WTC11 (cell line): Measurements from ENCODE around the gene IDH3B. TPM values are rescaled to one million over a fixed set of nuclear protein-coding genes. Genes with fewer than 3 reads are reported as not detected.
A peak's percentile ranks its signal among the peaks of the same experiment; 100 is the strongest.

Experiments
- AR ChIP-seq: fragments of 250-450 bp; sonication (Bioruptor Pico); IDR thresholded peaks from 2 replicates; pipeline ENCODE4 v1.9.0; 2021; ENCODE audit warnings: mild to moderate bottlenecking
- ARID4B ChIP-seq: sonication (generic); formaldehyde crosslinking; IDR thresholded peaks from 2 replicates; pipeline ENCODE4 v1.8.0; 2023; ENCODE audit warnings: missing genetic modification reagents, mild to moderate bottlenecking, borderline replicate concordance
- CDX4 ChIP-seq: fragments of 250-450 bp; sonication (Bioruptor Pico); IDR thresholded peaks from 2 replicates; pipeline ENCODE4 v1.9.0; 2021; ENCODE audit warnings: moderate library complexity, mild to moderate bottlenecking, inconsistent platforms, borderline replicate concordance
- CREB1 ChIP-seq: sonication (generic); formaldehyde crosslinking; IDR thresholded peaks from 2 replicates; pipeline ENCODE4 v1.8.0; 2023; ENCODE audit warnings: mild to moderate bottlenecking, missing genetic modification reagents
- E2F4 ChIP-seq: sonication (generic); formaldehyde crosslinking; IDR thresholded peaks from 2 replicates; pipeline ENCODE4 v1.8.1; 2022; ENCODE audit warnings: low read depth, mild to moderate bottlenecking, moderate library complexity, missing genetic modification reagents, borderline replicate concordance
- E2F5 ChIP-seq: sonication (generic); formaldehyde crosslinking; IDR thresholded peaks from 2 replicates; pipeline ENCODE4 v1.8.1; 2022; ENCODE audit warnings: mild to moderate bottlenecking, moderate library complexity, missing genetic modification reagents
- ELF4 ChIP-seq: sonication (generic); formaldehyde crosslinking; IDR thresholded peaks from 2 replicates; pipeline ENCODE4 v1.8.1; 2022; ENCODE audit warnings: low read depth, mild to moderate bottlenecking, moderate library complexity, missing genetic modification reagents
- ETV6 ChIP-seq: sonication (generic); formaldehyde crosslinking; IDR thresholded peaks from 2 replicates; pipeline ENCODE4 v1.8.1; 2022; ENCODE audit warnings: mild to moderate bottlenecking, missing genetic modification reagents
- FOXK1 ChIP-seq: sonication (generic); formaldehyde crosslinking; IDR thresholded peaks from 2 replicates; pipeline ENCODE4 v1.8.0; 2022; ENCODE audit warnings: mild to moderate bottlenecking, moderate library complexity, missing genetic modification reagents
- HMGA2 ChIP-seq: fragments of 250-450 bp; sonication (Bioruptor Pico); IDR thresholded peaks from 2 replicates; pipeline ENCODE4 v1.4.0; 2021; ENCODE audit warnings: mild to moderate bottlenecking, moderate library complexity
- KAT7 ChIP-seq: sonication (generic); formaldehyde crosslinking; IDR thresholded peaks from 2 replicates; pipeline ENCODE4 v1.8.1; 2023; ENCODE audit warnings: missing genetic modification reagents, mild to moderate bottlenecking, borderline replicate concordance
- MXD4 ChIP-seq: fragments of 250-450 bp; sonication (Bioruptor Pico); IDR thresholded peaks from 2 replicates; pipeline ENCODE4 v1.8.0; 2021; ENCODE audit warnings: mild to moderate bottlenecking, moderate library complexity, borderline replicate concordance
- NFE2L1 ChIP-seq: sonication (generic); formaldehyde crosslinking; IDR thresholded peaks from 2 replicates; pipeline ENCODE4 v1.8.1; 2023; ENCODE audit warnings: missing genetic modification reagents
- NR1H2 ChIP-seq: sonication (generic); formaldehyde crosslinking; IDR thresholded peaks from 2 replicates; pipeline ENCODE4 v1.9.0; 2021; ENCODE audit warnings: mild to moderate bottlenecking, moderate library complexity, missing genetic modification reagents
- OVOL2 ChIP-seq: fragments of 250-450 bp; sonication (Bioruptor Pico); IDR thresholded peaks from 2 replicates; pipeline ENCODE4 v1.9.0; 2021; ENCODE audit warnings: mild to moderate bottlenecking, borderline replicate concordance
- RELA ChIP-seq: sonication (generic); formaldehyde crosslinking; IDR thresholded peaks from 2 replicates; pipeline ENCODE4 v1.8.1; 2022; ENCODE audit warnings: missing genetic modification reagents, mild to moderate bottlenecking, borderline replicate concordance
- SOX15 ChIP-seq: fragments of 250-450 bp; sonication (Bioruptor Pico); IDR thresholded peaks from 2 replicates; pipeline ENCODE4 v1.9.0; 2021; ENCODE audit warnings: mild to moderate bottlenecking
- ZBTB43 ChIP-seq: sonication (generic); formaldehyde crosslinking; IDR thresholded peaks from 2 replicates; pipeline ENCODE4 v1.8.1; 2023; ENCODE audit warnings: mild to moderate bottlenecking, missing genetic modification reagents
- ZMAT4 ChIP-seq: fragments of 250-450 bp; sonication (Bioruptor Pico); IDR thresholded peaks from 2 replicates; pipeline ENCODE4 v1.9.0; 2021; ENCODE audit warnings: mild to moderate bottlenecking
- ZNF219 ChIP-seq: sonication (generic); formaldehyde crosslinking; IDR thresholded peaks from 2 replicates; pipeline ENCODE4 v1.8.0; 2023; ENCODE audit warnings: missing genetic modification reagents, mild to moderate bottlenecking, borderline replicate concordance
- ZNF263 ChIP-seq: sonication (generic); formaldehyde crosslinking; IDR thresholded peaks from 2 replicates; pipeline ENCODE4 v1.8.1; 2022; ENCODE audit warnings: low read depth, mild to moderate bottlenecking, moderate library complexity, missing genetic modification reagents
- ZNF532 ChIP-seq: fragments of 250-450 bp; sonication (Bioruptor Pico); IDR thresholded peaks from 2 replicates; pipeline ENCODE4 v1.9.0; 2021; ENCODE audit warnings: mild to moderate bottlenecking, borderline replicate concordance
- total RNA-seq: library from RNA; stranded (reverse); gene quantifications from 3 replicates; pipeline ENCODE4 v1.2.3, GENCODE V29; 2021

The IDH3B gene
- total RNA-seq, 1 experiment from 2014 or later = 136 TPM

- TF ChIP-seq ZMAT4 (CRISPR knock-in tag) (no peak), ZNF219 (CRISPR knock-in tag) (no peak), E2F5 (no peak), ARID4B (no peak), CREB1 (CRISPR knock-in tag) (no peak), CDX4 (CRISPR knock-in tag) (no peak), ETV6 (CRISPR knock-in tag) (peak; percentile 67; the same call in 1 of the 2 replicates), ZNF263 (CRISPR knock-in tag) (no peak), SOX15 (no peak), NR1H2 (CRISPR knock-in tag) (no peak), AR (CRISPR knock-in tag) (no peak), KAT7 (CRISPR knock-in tag) (no peak), ZNF532 (no peak), RELA (no peak), ZBTB43 (no peak), NFE2L1 (CRISPR knock-in tag) (peak; percentile 78; the same call in 1 of the 2 replicates), FOXK1 (peak; percentile 67; the same call in 1 of the 2 replicates), HMGA2 (no peak), E2F4 (CRISPR knock-in tag) (0 out of 2 replicates have a peak, but pooled peaks have one; percentile 52), MXD4 (CRISPR knock-in tag) (no peak), ELF4 (CRISPR knock-in tag) (no peak), OVOL2 (CRISPR knock-in tag) (no peak)
Measured at GRCh38 chr20:2692036-2692885, 28.2 kb upstream of the IDH3B start, which contains the start of gene EBF4 (continued).
